Pulmonary artery endothelial cell (primary cell): ENCODE data around the gene RSPH10B2. TPM values are rescaled to one million over a fixed set of nuclear protein-coding genes. Genes with fewer than 3 reads are reported as not detected.
"Not testable (repeated sequence)": the region's sequence is repeated elsewhere in the genome, so short reads cannot be mapped to it uniquely, and the experiment has no call there.

Experiments
- DNase-seq: peaks from one replicate; pipeline ENCODE4 v3.0.0-alpha.2; 2011; ENCODE audit warnings: low read depth, low spot score
- total RNA-seq: library from RNA; depleted of rRNA; stranded (reverse); fragments of >200 nt; gene quantifications from 2 replicates; pipeline ENCODE4 v1.2.3, GENCODE V29; 2014

RSPH10B2 gene
- total RNA-seq, 1 donor from 2014 or later, result 0.13 TPM

- not testable (repeated sequence) for DNase-seq
These were observed 88.5 kb downstream of the RSPH10B2 start for GRCh38 chr7:6842278-6842921.

- not testable (repeated sequence) for DNase-seq
These were observed 89.2 kb downstream of the RSPH10B2 start for GRCh38 chr7:6843092-6843491.

- DNase-seq, result not testable (repeated sequence)
These were observed 89.8 kb downstream of the RSPH10B2 start for GRCh38 chr7:6843654-6844053.

GRCh38 chr7:6845971-6846449 lies 92.1 kb downstream of the RSPH10B2 start:
- not testable (repeated sequence) for DNase-seq

- not testable (repeated sequence) for DNase-seq
These were observed 93.8 kb downstream of the RSPH10B2 start for GRCh38 chr7:6847751-6848150.

Other genes starting within 250 kb of the RSPH10B2 start
- gene GRID2IP, start 202.6 kb upstream of the RSPH10B2 start, total RNA-seq, result 0.04 TPM in 1 of 2 replicates, not detected in the other
- gene ZDHHC4, start 176.6 kb upstream of the RSPH10B2 start, total RNA-seq, result 40.5 and 53.7 TPM in 2 replicates
- gene INTS15, start 164.1 kb upstream of the RSPH10B2 start, total RNA-seq, result 10.9 and 13.6 TPM in 2 replicates
- 0.39 and 0.79 TPM in 2 replicates for gene ZNF853, start 138.5 kb upstream of the RSPH10B2 start, total RNA-seq
- 10.7 and 12.8 TPM in 2 replicates for gene ZNF316, start 116.8 kb upstream of the RSPH10B2 start, total RNA-seq
- 12.4 and 15.9 TPM in 2 replicates for gene ZNF12, start 47.2 kb upstream of the RSPH10B2 start, total RNA-seq
- 57.1 and 60.9 TPM in 2 replicates for gene CCZ1B, start 72.2 kb downstream of the RSPH10B2 start, total RNA-seq